WTC11 (cell line): ENCODE data around the gene KLHL30. TPM values are rescaled to one million over a fixed set of nuclear protein-coding genes. Genes with fewer than 3 reads are reported as not detected.
A peak's percentile ranks its signal among the peaks of the same experiment; 100 is the strongest.

ENCODE experiments used
- ATAC-seq: fragments of 200-7000 bp; cut with Tn5 transposase; 2 replicates; pipeline ENCODE4 v1.10.0; 2021; ENCODE audit warnings: mild to moderate bottlenecking, moderate library complexity
- CTCF ChIA-PET: fragments of 300-600 bp; sonication (Branson Sonifier 250); formaldehyde crosslinking; loops from one replicate; lab custom pipeline; 2021; ENCODE audit warnings: antibody characterized with exemption; lab: Charles Lee
- POLR2A ChIA-PET: fragments of 350-600 bp; sonication (Branson Sonifier 250); formaldehyde crosslinking; loops from one replicate; lab custom pipeline; 2021; ENCODE audit warnings: antibody characterized with exemption; lab: Charles Lee
- DNase-seq: peaks from one replicate; pipeline ENCODE4 v3.0.0; 2021; ENCODE audit warnings: low spot score
- H3K27ac Mint-ChIP-seq: 2 replicates; pipeline ENCODE4 v1.8.0; 2021; ENCODE audit warnings: mixed read lengths
- H3K27me3 Mint-ChIP-seq: 2 replicates; pipeline ENCODE4 v1.8.0; 2021; ENCODE audit warnings: low read depth, mild to moderate bottlenecking, moderate library complexity, mixed read lengths
- H3K36me3 Mint-ChIP-seq: 2 replicates; pipeline ENCODE4 v1.8.0; 2021; ENCODE audit warnings: mixed read lengths
- H3K4me1 Mint-ChIP-seq: 2 replicates; pipeline ENCODE4 v1.8.0; 2022; ENCODE audit warnings: mixed read lengths
- H3K4me3 Mint-ChIP-seq: 2 replicates; pipeline ENCODE4 v1.8.0; 2021; ENCODE audit warnings: mild to moderate bottlenecking, moderate library complexity, mixed read lengths
- H3K9me3 Mint-ChIP-seq: 2 replicates; pipeline ENCODE4 v1.8.0; 2021; ENCODE audit warnings: mixed read lengths
- CBFB ChIP-seq: sonication (generic); formaldehyde crosslinking; IDR thresholded peaks from 2 replicates; pipeline ENCODE4 v1.8.1; 2022; ENCODE audit warnings: mild to moderate bottlenecking, low read depth, missing genetic modification reagents
- CREM ChIP-seq: sonication (generic); formaldehyde crosslinking; IDR thresholded peaks from 2 replicates; pipeline ENCODE4 v1.8.1; 2022; ENCODE audit warnings: mild to moderate bottlenecking, missing genetic modification reagents, moderate library complexity
- EMX1 ChIP-seq: fragments of 250-450 bp; sonication (Bioruptor Pico); IDR thresholded peaks from 2 replicates; pipeline ENCODE4 v1.8.0; 2021; ENCODE audit warnings: mild to moderate bottlenecking
- ERG ChIP-seq: fragments of 250-450 bp; sonication (Bioruptor Pico); IDR thresholded peaks from 2 replicates; pipeline ENCODE4 v1.8.0; 2021; ENCODE audit warnings: mild to moderate bottlenecking
- FOXP1 ChIP-seq: sonication (generic); formaldehyde crosslinking; IDR thresholded peaks from 2 replicates; pipeline ENCODE4 v1.8.0; 2022; ENCODE audit warnings: missing genetic modification reagents, mild to moderate bottlenecking, moderate library complexity, borderline replicate concordance
- GRHL2 ChIP-seq: fragments of 250-450 bp; sonication (Bioruptor Pico); IDR thresholded peaks from 2 replicates; pipeline ENCODE4 v1.8.0; 2022; ENCODE audit warnings: mild to moderate bottlenecking, moderate library complexity; ENCODE audit not compliant: insufficient replicate concordance, severe bottlenecking
- JUN ChIP-seq: sonication (generic); formaldehyde crosslinking; IDR thresholded peaks from 2 replicates; pipeline ENCODE4 v1.8.0; 2023; ENCODE audit warnings: mild to moderate bottlenecking, missing genetic modification reagents
- MLX ChIP-seq: sonication (generic); formaldehyde crosslinking; IDR thresholded peaks from 2 replicates; pipeline ENCODE4 v1.8.1; 2023; ENCODE audit warnings: mild to moderate bottlenecking, missing genetic modification reagents, moderate library complexity
- NR3C1 ChIP-seq: sonication (generic); formaldehyde crosslinking; conservative IDR thresholded peaks from 2 replicates; pipeline ENCODE4 v1.8.1; 2023; ENCODE audit warnings: low read depth, mild to moderate bottlenecking, missing genetic modification reagents
- PREB ChIP-seq: sonication (generic); formaldehyde crosslinking; IDR thresholded peaks from 2 replicates; pipeline ENCODE4 v1.8.1; 2022; ENCODE audit warnings: mild to moderate bottlenecking, missing genetic modification reagents, moderate library complexity, borderline replicate concordance
- PRRX2 ChIP-seq: fragments of 250-450 bp; sonication (Bioruptor Pico); IDR thresholded peaks from 2 replicates; pipeline ENCODE4 v1.8.0; 2021; ENCODE audit warnings: mild to moderate bottlenecking
- TEAD4 ChIP-seq: sonication (generic); formaldehyde crosslinking; IDR thresholded peaks from 2 replicates; pipeline ENCODE4 v1.8.0; 2022; ENCODE audit warnings: mild to moderate bottlenecking, missing genetic modification reagents
- ZBTB43 ChIP-seq: sonication (generic); formaldehyde crosslinking; IDR thresholded peaks from 2 replicates; pipeline ENCODE4 v1.8.1; 2023; ENCODE audit warnings: mild to moderate bottlenecking, missing genetic modification reagents
- ZNF121 ChIP-seq: sonication (generic); formaldehyde crosslinking; IDR thresholded peaks from 2 replicates; pipeline ENCODE4 v1.8.0; 2023; ENCODE audit warnings: missing genetic modification reagents
- ZNF425 ChIP-seq: fragments of 250-450 bp; sonication (Bioruptor Pico); conservative IDR thresholded peaks from 2 replicates; pipeline ENCODE4 v1.9.0; 2021; ENCODE audit warnings: mild to moderate bottlenecking
- ZSCAN18 ChIP-seq: fragments of 250-450 bp; sonication (Bioruptor Pico); IDR thresholded peaks from 2 replicates; pipeline ENCODE4 v2.1.2; 2022; ENCODE audit warnings: mild to moderate bottlenecking, moderate library complexity
- total RNA-seq: library from RNA; stranded (reverse); gene quantifications from 3 replicates; pipeline ENCODE4 v1.2.3, GENCODE V29; 2021

Gene KLHL30
- total RNA-seq, 1 experiment from 2014 or later = not detected

- no peak overlapping the region; the same call in 1 of the 2 replicates for H3K27ac Mint-ChIP-seq
- ChIA-PET CTCF (no interaction called here), POLR2A (no interaction called here)
- H3K4me1 Mint-ChIP-seq = peaks cover 20% of the 10 kb centered on the region
- H3K9me3 Mint-ChIP-seq = no peaks in the 10 kb centered on the region
- no peak overlapping the region for H3K4me3 Mint-ChIP-seq
- no peak for DNase-seq
- no peak for TF ChIP-seq GRHL2
- TF ChIP-seq JUN (CRISPR knock-in tag) = no peak
- no peak for TF ChIP-seq ZBTB43 (CRISPR knock-in tag)
- TF ChIP-seq CREM = no peak
- TF ChIP-seq ZNF121 (CRISPR knock-in tag) = no peak
- no peak for TF ChIP-seq EMX1
- no peak for TF ChIP-seq TEAD4
- TF ChIP-seq ZSCAN18 (CRISPR knock-in tag) = no peak
- TF ChIP-seq ZNF425 = no peak
- no peak for TF ChIP-seq PRRX2 (CRISPR knock-in tag)
- no peak for TF ChIP-seq NR3C1
- H3K27me3 Mint-ChIP-seq = no peaks in the 10 kb centered on the region
- peaks cover 33% of the 10 kb centered on the region for H3K36me3 Mint-ChIP-seq
- no peak for ATAC-seq
These were observed 47.6 kb upstream of the KLHL30 start for GRCh38 chr2:238090887-238091286.

GRCh38 chr2:238091436-238092060 lies 46.9 kb upstream of the KLHL30 start:
- H3K4me1 Mint-ChIP-seq = peaks cover 27% of the 10 kb centered on the region
- no peak for DNase-seq
- no peaks in the 10 kb centered on the region for H3K9me3 Mint-ChIP-seq
- no peak overlapping the region for H3K27ac Mint-ChIP-seq
- ChIA-PET CTCF (no interaction called here), POLR2A (no interaction called here)
- ATAC-seq = no peak
- H3K4me3 Mint-ChIP-seq = no peak overlapping the region
- H3K36me3 Mint-ChIP-seq = peaks cover 28% of the 10 kb centered on the region
- no peaks in the 10 kb centered on the region for H3K27me3 Mint-ChIP-seq
- TF ChIP-seq CBFB (CRISPR knock-in tag) = no peak
- no peak for TF ChIP-seq MLX (CRISPR knock-in tag)
- TF ChIP-seq ERG (CRISPR knock-in tag) = no peak

- H3K4me3 Mint-ChIP-seq = no peak overlapping the region
- H3K9me3 Mint-ChIP-seq = no peaks in the 10 kb centered on the region
- TF ChIP-seq PREB (CRISPR knock-in tag) (no peak), FOXP1 (CRISPR knock-in tag) (no peak), ZBTB43 (CRISPR knock-in tag) (no peak)
- TF ChIP-seq, all 79 proteins: peak for 0
- Mint-ChIP-seq H3K27me3 (no peaks in the 10 kb centered on the region), H3K27ac (peak overlapping the region; percentile 36; the same call in 1 of the 2 replicates), H3K4me1 (peaks cover 34% of the 10 kb centered on the region), H3K36me3 (peaks cover 19% of the 10 kb centered on the region)
- CTCF ChIA-PET = interaction anchor here (0.6 kb wide), 1 partner anchor 186 kb away, joined by 3 read pairs; no protein-coding TSS in a partner anchor
- DNase-seq (no peak), ATAC-seq (no peak)
- POLR2A ChIA-PET = interaction anchor here (0.8 kb wide), 1 partner anchor 32 kb away, joined by 3 read pairs; the partner anchor contains the start of gene SCLY
These were observed 45.9 kb upstream of the KLHL30 start for GRCh38 chr2:238092486-238093035.
